MM.1S (cell line): ENCODE measurements around the gene LDHB.

Experiments
- EZH2phosphoT487 ChIP-seq: fragments of 300-600 bp; sonication (generic); IDR thresholded peaks from 2 replicates; pipeline ENCODE4 v1.6.1; 2018; ENCODE audit warnings: antibody characterized with exemption, low read length
- TF ChIP-seq, protein P1 (sequence below): fragments of 300-600 bp; sonication (generic); IDR thresholded peaks from 2 replicates; pipeline ENCODE4 v1.5.1; 2016; ENCODE audit warnings: antibody characterized with exemption, low read length, mixed read lengths

DNA sequence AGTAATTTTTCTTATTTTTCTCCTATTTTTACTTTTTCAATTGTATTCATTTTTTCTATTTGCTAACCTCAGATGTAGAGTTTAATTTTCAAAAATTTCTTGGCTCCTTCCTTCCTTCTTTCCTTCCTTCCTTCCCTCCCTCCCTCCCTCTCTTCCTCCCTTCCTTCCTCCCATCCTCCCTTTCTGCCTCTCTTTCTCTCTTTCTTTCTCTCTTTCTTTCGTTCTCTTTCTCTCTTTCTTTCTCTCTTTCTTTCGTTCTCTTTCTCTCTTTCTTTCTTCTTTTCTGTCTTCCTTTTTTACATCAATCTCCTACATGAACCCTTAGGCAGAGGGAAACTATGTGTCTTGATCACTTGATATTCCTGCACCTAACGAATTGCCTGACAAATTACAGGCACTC is 40.6 kb downstream of the LDHB start:
- TF ChIP-seq, protein P1, sequence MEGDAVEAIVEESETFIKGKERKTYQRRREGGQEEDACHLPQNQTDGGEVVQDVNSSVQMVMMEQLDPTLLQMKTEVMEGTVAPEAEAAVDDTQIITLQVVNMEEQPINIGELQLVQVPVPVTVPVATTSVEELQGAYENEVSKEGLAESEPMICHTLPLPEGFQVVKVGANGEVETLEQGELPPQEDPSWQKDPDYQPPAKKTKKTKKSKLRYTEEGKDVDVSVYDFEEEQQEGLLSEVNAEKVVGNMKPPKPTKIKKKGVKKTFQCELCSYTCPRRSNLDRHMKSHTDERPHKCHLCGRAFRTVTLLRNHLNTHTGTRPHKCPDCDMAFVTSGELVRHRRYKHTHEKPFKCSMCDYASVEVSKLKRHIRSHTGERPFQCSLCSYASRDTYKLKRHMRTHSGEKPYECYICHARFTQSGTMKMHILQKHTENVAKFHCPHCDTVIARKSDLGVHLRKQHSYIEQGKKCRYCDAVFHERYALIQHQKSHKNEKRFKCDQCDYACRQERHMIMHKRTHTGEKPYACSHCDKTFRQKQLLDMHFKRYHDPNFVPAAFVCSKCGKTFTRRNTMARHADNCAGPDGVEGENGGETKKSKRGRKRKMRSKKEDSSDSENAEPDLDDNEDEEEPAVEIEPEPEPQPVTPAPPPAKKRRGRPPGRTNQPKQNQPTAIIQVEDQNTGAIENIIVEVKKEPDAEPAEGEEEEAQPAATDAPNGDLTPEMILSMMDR: no peak
- TF ChIP-seq EZH2phosphoT487: no peak
